ENCODE data around the gene EML6. TPM values are rescaled to one million over a fixed set of nuclear protein-coding genes. Genes with fewer than 3 reads are reported as not detected.

The EML6 gene
- total RNA-seq, 1 experiment from 2014 or later, result 0.77 TPM

DNA sequence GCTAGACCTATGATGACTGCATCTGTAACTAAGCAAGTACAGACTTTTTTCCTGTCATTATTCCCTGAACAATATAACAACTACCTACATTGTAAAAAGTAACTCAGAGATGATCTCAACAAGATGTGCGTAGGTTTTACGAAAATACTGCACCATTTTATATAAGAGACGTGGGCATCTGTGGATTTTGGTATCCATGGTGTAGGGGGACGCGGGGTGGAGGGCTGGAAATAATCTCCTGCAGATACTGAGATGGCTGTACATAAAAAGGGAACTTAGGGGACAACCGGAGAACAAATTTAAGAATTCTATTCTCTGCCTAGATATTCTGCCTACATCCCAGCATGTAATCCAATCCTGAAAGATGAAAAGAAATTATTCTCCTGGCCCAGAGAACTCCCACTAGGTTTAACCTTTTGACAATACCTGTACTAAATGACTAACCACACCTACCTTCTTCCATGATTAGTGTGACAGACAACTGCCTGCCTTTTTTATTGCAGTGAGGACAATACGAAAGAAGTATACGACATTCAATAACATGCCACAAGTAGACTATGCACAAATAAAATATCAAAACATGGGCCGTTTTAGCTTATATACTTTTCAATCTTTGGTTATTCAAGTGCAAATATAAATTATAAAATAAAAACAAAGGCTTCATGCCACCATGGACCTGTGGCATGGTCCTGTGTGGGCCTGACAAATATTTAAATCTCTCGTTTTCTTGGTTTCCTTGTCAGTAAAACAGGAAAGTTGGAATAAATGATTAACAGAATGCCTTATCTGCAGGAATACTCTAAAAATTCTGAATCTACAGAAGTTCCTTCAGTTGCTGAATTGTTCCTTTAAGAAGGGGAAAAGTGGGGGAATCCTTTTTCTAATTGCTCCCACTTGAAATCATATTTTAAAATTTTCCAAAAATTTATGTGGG lies 280.5 kb downstream of the EML6 start:
- ChIA-PET POLR2A (interaction anchor here (0.6 to 2.9 kb wide), 5 partner anchors 9 to 78 kb away, joined by 3 to 18 read pairs (median 4); no protein-coding TSS in a partner anchor), CTCF (interaction anchor here (0.6 to 2.9 kb wide), 5 partner anchors 9 to 165 kb away, joined by 3 to 10 read pairs (median 3); no protein-coding TSS in a partner anchor)
- DNase-seq (ENCODE audit: unreplicated experiment), result no peak
- Mint-ChIP-seq H3K27ac (ENCODE audit: low read depth, unreplicated experiment) (peak overlapping the region; percentile 46), H3K36me3 (ENCODE audit: insufficient read depth, unreplicated experiment) (no peaks in the 10 kb centered on the region), H3K4me1 (ENCODE audit: insufficient read depth, unreplicated experiment) (peaks cover 55% of the 10 kb centered on the region), H3K27me3 (ENCODE audit: insufficient read depth, unreplicated experiment) (no peaks in the 10 kb centered on the region), H3K9me3 (ENCODE audit: unreplicated experiment) (no peaks in the 10 kb centered on the region), H3K4me3 (ENCODE audit: unreplicated experiment) (no peak overlapping the region)
- no TSS peak for BruUV-seq (replicated peaks)
- TF ChIP-seq, protein P1, sequence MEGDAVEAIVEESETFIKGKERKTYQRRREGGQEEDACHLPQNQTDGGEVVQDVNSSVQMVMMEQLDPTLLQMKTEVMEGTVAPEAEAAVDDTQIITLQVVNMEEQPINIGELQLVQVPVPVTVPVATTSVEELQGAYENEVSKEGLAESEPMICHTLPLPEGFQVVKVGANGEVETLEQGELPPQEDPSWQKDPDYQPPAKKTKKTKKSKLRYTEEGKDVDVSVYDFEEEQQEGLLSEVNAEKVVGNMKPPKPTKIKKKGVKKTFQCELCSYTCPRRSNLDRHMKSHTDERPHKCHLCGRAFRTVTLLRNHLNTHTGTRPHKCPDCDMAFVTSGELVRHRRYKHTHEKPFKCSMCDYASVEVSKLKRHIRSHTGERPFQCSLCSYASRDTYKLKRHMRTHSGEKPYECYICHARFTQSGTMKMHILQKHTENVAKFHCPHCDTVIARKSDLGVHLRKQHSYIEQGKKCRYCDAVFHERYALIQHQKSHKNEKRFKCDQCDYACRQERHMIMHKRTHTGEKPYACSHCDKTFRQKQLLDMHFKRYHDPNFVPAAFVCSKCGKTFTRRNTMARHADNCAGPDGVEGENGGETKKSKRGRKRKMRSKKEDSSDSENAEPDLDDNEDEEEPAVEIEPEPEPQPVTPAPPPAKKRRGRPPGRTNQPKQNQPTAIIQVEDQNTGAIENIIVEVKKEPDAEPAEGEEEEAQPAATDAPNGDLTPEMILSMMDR (IDR thresholded peaks at IDR 0.05; ENCODE audit: unreplicated experiment), result no peak
- intact Hi-C loops (cut with micrococcal nuclease), result no loop called here

DNA sequence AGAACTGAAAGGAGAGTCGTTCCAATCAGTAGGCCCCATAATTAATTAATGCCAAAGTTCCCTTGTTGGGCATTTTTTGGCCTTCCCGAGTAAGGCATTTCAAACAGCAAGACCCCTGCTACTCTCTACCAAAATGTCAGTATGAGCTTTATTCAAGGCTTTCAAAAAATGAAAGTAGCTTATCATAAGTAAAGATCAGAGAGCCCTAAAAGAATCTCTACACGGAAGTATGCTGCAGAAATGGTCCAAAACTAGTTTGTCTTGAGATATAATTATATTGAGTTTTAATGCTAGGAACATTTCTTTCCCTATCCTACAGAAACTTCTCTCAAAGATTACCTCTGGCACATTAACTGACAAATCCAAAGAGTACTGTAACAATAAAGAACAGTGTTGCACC lies 282.8 kb downstream of the EML6 start:
- Mint-ChIP-seq H3K4me1 (ENCODE audit: insufficient read depth, unreplicated experiment) (peaks cover 47% of the 10 kb centered on the region), H3K36me3 (ENCODE audit: insufficient read depth, unreplicated experiment) (peaks cover 7% of the 10 kb centered on the region), H3K4me3 (ENCODE audit: unreplicated experiment) (peak overlapping the region; percentile 32), H3K9me3 (ENCODE audit: unreplicated experiment) (no peaks in the 10 kb centered on the region), H3K27ac (ENCODE audit: low read depth, unreplicated experiment) (peak overlapping the region; percentile 28), H3K27me3 (ENCODE audit: insufficient read depth, unreplicated experiment) (no peaks in the 10 kb centered on the region)
- CTCF ChIA-PET, result interaction anchor here (0.7 to 16.8 kb wide), 2 partner anchors 18 to 109 kb away, joined by 3 to 160 read pairs; no protein-coding TSS in a partner anchor
- DNase-seq (ENCODE audit: unreplicated experiment), result no peak
- TF ChIP-seq, protein P1 (IDR thresholded peaks at IDR 0.05; ENCODE audit: unreplicated experiment), result no peak
- intact Hi-C loops (cut with micrococcal nuclease), result no loop called here
- POLR2A ChIA-PET, result interaction anchor here (0.6 to 16.5 kb wide), 8 partner anchors 11 to 109 kb away, joined by 3 to 289 read pairs (median 6); partner anchors contain the start of gene RTN4
- BruUV-seq (replicated peaks), result no TSS peak

DNA sequence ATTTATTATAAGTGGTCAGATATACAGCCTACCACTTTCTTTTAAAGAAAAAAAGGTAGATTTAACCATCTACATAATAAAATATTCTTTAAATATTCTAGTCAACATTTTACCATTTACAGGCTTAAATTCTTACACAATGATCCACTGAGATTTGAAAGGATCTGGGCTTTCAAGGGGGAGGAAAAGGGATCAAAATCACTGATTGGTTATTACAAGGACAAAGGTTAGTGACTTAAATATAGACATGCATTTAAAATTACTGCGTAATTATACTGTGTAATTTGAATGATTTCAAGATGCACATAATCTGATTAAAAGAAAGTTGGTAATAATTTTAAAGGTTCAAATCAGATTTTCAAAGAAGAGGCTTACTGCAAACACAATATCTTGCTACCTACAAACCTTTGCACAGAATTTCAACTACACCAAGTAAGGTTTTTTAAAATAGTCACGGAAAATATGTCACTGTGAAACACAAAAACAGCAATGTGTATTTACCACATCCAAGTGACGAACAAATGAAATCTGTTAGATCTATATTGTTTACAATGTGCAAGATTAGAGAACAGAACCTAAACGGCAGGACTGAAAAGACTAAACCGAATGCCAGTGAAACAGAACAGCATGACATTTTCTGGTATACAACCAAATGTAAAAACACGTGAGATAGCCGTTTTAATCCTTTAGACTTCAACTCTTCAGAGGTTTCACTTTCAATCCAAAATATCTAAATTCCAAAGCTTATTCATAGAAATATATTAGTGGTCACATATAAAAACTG lies 286.0 kb downstream of the EML6 start:
- Mint-ChIP-seq H3K27ac (ENCODE audit: low read depth, unreplicated experiment) (peak overlapping the region; percentile 76), H3K9me3 (ENCODE audit: unreplicated experiment) (no peaks in the 10 kb centered on the region), H3K4me1 (ENCODE audit: insufficient read depth, unreplicated experiment) (peaks cover 55% of the 10 kb centered on the region), H3K36me3 (ENCODE audit: insufficient read depth, unreplicated experiment) (peaks cover 7% of the 10 kb centered on the region), H3K4me3 (ENCODE audit: unreplicated experiment) (peak overlapping the region; percentile 77), H3K27me3 (ENCODE audit: insufficient read depth, unreplicated experiment) (no peaks in the 10 kb centered on the region)
- DNase-seq (ENCODE audit: unreplicated experiment), result no peak
- BruUV-seq (replicated peaks), result TSS peak; percentile 21
- ChIA-PET CTCF (interaction anchor here (0.7 to 16.8 kb wide), 8 partner anchors 19 to 296 kb away, joined by 3 to 160 read pairs (median 4); partner anchors contain the start of gene RTN4), POLR2A (interaction anchor here (0.6 to 16.5 kb wide), 30 partner anchors 10 to 906 kb away, joined by 3 to 289 read pairs (median 4); partner anchors contain the start of genes RPS27A and RTN4)
- intact Hi-C loops (cut with micrococcal nuclease), result loop anchor here (5.0 kb wide), 1 partner anchor 252 kb away; no protein-coding TSS in a partner anchor
- TF ChIP-seq, protein P1 (IDR thresholded peaks at IDR 0.05; ENCODE audit: unreplicated experiment), result no peak

Measured in MCF 10A (cell line).